Measurements from ENCODE around the gene PPP1R7. TPM values are rescaled to one million over a fixed set of nuclear protein-coding genes. Genes with fewer than 3 reads are reported as not detected.
A peak's percentile ranks its signal among the peaks of the same experiment; 100 is the strongest.

Gene PPP1R7
- total and polyA plus RNA-seq, 9 of the 15 experiments (the other 6 are each of a cell fraction or from before 2014, with no cell fraction given): 37.5 to 75.0 (median 50.5) TPM

GRCh38 chr2:241102239-241102803 lies 47.9 kb upstream of the PPP1R7 start, which contains the start of gene MTERF4 (continued):
- TF ChIP-seq ZBTB12 (CRISPR knock-in tag; IDR thresholded peaks at IDR 0.05) (0 out of 2 replicates have a peak, but pooled peaks have one; percentile 23), TBL1XR1 (IDR thresholded peaks at IDR 0.05; ENCODE audit: low read length in 2 of 2) (peak in 1 of 2 experiments; percentile 42; a peak in 1 of 4 replicates), TFAP4 (CRISPR knock-in tag; IDR thresholded peaks at IDR 0.05; ENCODE audit: borderline replicate concordance) (peak; percentile 87), KLF13 (tag; IDR thresholded peaks at IDR 0.05; ENCODE audit: borderline replicate concordance, low read depth) (peak; percentile 65), NR1H2 (CRISPR knock-in tag; IDR thresholded peaks at IDR 0.05) (no peak), ZNF224 (CRISPR knock-in tag; IDR thresholded peaks at IDR 0.05) (no peak), BACH1 (tag; IDR thresholded peaks at IDR 0.05) (no peak), ZNF282 (CRISPR knock-in tag; IDR thresholded peaks at IDR 0.05) (no peak), HNRNPL (IDR thresholded peaks at IDR 0.05; ENCODE audit: low read depth, low read length) (no peak), MXI1 (IDR thresholded peaks at IDR 0.05; ENCODE audit: low read depth, low read length) (no peak), SRSF7 (optimal IDR thresholded peaks at IDR 0.05; ENCODE audit: low read depth, low read length) (no peak), ZNF507 (tag; conservative IDR thresholded peaks at IDR 0.05) (no peak), FOXK2 (conservative IDR thresholded peaks at IDR 0.05 in 1 of 2, IDR thresholded peaks at IDR 0.05 in 1 of 2; ENCODE audit: low read depth in 2 of 2) (peak; percentile 46 to 55; a peak in 2 of 4 replicates), HES1 (IDR thresholded peaks at IDR 0.05; ENCODE audit: low read depth) (no peak), KAT8 (IDR thresholded peaks at IDR 0.05; ENCODE audit: low read depth) (no peak), NFXL1 (CRISPR knock-in tag; IDR thresholded peaks at IDR 0.05) (no peak), GTF2A2 (tag; IDR thresholded peaks at IDR 0.05) (0 out of 2 replicates have a peak, but pooled peaks have one; percentile 19), ZFX (CRISPR knock-in tag; IDR thresholded peaks at IDR 0.05) (peak; percentile 98), PREB (CRISPR knock-in tag; IDR thresholded peaks at IDR 0.05) (no peak), NFRKB (IDR thresholded peaks at IDR 0.05; ENCODE audit: low read depth) (peak; percentile 96), CHAMP1 (IDR thresholded peaks at IDR 0.05) (no peak), DPF2 (IDR thresholded peaks at IDR 0.05) (no peak), FOSL1 (tag; conservative IDR thresholded peaks at IDR 0.05) (0 out of 2 replicates have a peak, but pooled peaks have one; percentile 19), KDM2B (CRISPR knock-in tag; IDR thresholded peaks at IDR 0.05) (peak; percentile 69; the same call in 1 of the 2 replicates)

Measured in K562 (cell line).